NCI-H524 (cell line): ENCODE data around the gene MACROH2A1.

Experiments used
- DNase-seq, 2 experiments: peaks; one replicate each; lab custom pipeline; 2025; lab: John Stamatoyannopoulos, UW

Gene MACROH2A1

DNA sequence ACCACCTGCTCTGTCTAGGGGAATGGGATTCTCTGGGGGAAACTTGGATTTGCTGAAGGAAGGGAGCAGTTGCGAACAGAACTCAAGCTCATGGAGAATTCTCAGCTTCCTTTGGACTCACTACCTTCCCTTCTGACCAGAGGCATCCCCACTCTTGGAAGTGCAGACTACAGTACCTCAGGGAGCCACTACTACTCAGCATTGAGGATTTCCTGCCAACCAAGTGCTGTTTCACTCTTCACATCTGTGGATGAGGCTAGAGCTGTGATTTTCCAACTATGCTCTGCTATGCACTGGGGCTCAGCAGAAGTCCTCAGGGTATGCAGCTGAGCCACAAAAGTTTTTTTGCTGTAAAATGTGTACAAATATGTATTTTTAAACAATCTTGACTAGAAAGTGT, 43.9 kb downstream of the MACROH2A1 start:
- no peak for DNase-seq

- no peak for DNase-seq
Measured at GRCh38 chr5:135353952-135354721, 44.9 kb downstream of the MACROH2A1 start.

DNA sequence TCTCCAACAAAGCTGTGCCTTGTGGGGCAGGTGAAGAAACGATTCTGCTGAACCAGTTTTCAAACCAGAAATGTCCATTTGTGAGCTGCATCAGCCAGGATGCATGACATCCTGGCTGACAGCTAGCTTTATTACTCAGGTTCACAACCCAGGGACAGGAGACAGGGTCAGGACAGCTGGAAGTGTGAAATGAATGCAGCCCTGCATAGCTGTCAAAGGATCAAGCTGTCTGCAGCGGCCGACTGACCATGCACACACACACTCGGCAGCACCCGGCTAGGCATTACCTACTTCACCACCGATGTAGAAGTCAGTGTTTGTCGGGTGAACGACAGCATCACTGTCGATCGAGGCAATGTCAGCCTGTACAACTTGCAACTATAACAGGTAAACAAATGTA, 48.5 kb downstream of the MACROH2A1 start:
- no peak for DNase-seq

GRCh38 chr5:135349886-135350285, 49.1 kb downstream of the MACROH2A1 start:
- no peak for DNase-seq

DNA sequence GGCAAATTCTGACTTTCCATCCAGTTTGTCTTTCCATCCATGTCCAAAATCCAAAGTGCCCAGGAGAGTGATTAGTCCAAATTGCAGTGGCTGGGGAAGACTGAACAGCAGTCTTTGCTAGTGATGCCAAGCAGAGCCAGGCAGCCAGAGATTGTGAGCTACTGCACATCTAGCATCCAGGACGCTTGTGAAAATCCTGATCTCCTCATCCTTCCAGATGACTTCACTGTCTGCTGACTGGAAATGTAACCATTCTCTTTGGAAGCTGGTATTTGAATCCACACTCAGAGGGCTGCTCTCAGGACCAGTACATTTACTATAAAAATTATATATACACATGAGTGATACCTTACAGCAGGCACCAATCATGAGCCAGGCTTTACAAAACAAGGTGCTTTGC, 49.6 kb downstream of the MACROH2A1 start:
- no peak for DNase-seq

- no peak for DNase-seq
Measured at GRCh38 chr5:135348918-135349317, 50.1 kb downstream of the MACROH2A1 start.

DNA sequence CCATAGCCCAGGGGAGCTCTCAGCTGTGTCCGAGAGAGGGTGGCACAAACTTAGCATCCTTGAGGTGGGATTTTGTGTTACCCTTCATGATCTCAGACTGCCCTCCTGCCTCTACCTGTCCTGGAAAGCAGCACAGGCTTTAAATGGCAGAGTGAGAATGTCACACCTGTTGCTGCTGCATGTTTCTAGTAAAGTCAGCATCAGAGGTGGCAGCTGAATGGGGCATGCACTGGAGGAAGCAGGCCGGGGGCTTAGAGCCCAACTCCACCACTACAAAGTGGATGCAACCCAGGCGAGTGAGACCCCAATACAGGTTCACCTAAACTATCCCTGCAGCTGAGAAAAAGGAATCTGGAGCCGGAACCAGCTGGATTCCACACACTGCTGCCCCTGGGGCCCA, 51.6 kb downstream of the MACROH2A1 start:
- no peak for DNase-seq

DNA sequence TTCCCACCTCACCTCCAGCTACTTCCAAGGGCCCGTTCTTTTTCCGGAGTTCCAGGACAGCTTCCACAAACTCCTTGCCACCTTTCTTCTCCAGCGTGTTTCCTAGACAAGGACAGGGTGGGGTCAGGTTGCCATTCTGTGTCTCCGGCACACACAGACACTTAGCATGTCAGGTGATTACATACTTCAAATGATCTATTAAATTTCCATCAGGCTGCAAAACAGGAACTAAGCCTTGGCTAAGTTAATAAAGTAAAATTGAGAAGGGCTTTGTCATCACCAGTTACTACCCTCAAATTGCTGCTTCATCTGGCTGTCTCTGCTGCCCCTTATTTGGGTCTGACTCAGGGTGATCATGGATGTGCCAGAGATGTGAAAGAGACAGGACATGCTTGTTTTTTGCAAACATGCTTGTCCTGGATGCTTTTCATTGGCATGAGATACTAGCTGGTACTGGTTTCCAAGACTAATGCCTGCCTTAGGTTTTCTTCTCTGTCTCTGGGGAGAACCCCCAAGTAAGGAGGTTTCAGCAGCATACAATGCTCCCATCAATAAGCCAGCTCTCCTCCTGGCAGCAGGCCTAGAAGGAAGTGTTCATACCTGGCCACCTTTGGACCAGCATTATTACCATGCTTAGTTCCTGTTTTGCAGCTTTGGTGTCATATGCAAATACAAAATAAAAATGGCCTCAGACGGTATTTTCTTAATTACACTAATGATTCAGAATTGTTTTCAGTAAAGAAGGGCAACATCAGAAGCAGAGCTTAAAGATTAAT, 52.9 kb downstream of the MACROH2A1 start:
- DNase-seq: no peak

GRCh38 chr5:135344349-135344748, 54.7 kb downstream of the MACROH2A1 start:
- DNase-seq: no peak

DNA sequence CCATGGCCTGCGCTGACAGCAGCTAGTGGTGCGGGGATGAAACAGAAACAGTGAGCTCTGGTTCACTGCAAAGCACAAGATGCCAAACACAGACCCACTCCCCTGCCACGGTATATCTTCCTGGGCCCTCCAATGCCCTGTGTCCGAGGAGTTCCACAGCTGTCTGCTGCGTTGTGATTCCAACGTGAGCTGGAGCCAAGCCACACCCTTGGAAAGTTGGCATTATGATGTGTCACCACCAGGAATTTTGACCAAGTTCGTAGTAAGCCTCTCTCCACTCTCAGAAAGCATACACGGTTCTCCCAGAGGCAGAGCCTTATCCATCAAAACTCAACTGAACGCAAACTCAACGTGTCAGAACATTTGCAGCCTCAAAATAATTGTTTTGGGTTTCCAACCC, 55.6 kb downstream of the MACROH2A1 start:
- no peak for DNase-seq

DNA sequence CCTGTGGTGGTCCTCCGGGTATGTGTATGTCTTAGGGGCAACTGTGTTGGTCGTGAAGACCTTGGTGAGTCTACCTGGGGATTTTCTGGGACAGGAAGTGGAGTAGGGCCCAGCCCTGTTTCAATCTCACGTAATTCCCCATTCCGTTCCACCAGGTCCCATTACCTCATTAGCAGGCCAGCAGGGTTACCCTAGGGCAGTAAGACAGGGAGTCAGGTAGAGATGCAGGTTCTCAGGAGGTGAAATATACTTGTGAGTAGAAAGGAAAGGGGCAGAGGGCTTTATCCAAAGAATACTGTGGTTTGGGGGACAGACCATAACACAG, 56.5 kb downstream of the MACROH2A1 start:
- no peak for DNase-seq

GRCh38 chr5:135341696-135342550, 57.1 kb downstream of the MACROH2A1 start:
- DNase-seq: no peak

DNA sequence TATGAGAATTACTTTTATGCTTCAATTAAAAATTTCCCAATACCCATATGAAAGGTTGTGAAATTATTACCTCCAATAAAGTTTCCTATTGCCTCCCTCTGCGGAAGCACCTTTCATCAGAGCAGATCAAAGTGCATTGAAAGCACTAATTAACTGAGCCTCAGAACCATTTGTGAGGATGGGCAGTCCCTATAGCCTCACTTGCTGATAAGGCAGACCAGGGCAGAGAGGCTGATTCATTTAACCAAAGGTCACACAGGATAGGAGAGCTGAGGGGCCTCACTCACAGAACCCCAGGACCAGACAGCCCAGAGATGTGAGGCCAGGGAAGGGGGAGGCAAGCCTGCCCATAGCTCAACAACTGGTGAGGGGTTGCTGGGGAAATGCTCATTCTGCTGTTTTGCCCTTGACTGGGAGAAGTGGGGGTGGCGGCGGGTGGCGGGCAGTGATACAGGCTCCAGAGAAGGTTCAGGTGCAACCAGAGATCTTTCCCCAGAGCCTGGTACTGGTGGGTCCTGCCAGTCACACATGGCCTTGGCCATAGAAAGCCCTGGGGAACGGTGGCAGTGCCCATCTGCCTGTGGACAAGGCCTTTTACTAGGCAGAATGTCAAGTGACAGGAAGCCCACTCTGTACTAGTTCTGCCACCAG, 57.9 kb downstream of the MACROH2A1 start:
- DNase-seq: no peak

DNA sequence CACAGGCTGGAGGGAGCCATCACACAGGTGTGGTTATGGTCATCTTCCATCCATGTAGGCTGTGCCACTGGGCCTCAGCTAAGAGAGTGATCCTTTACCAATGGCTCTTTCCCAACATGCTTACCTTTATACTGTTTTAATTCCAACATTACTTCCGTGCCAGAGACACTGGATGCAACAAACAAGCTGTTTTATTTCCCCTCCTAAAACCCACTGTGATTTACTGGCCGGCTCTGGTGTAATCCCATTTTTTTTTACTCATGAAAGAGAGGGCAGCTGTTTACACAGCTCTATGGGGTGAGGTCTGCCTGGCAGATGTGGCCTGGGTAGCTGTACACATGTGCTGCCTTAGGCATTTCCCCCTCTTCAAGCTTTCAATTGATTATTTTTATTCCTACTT, 58.5 kb downstream of the MACROH2A1 start:
- no peak for DNase-seq

GRCh38 chr5:135339623-135340022, 59.4 kb downstream of the MACROH2A1 start:
- DNase-seq: no peak

GRCh38 chr5:135339189-135339588, 59.8 kb downstream of the MACROH2A1 start:
- DNase-seq: no peak

DNA sequence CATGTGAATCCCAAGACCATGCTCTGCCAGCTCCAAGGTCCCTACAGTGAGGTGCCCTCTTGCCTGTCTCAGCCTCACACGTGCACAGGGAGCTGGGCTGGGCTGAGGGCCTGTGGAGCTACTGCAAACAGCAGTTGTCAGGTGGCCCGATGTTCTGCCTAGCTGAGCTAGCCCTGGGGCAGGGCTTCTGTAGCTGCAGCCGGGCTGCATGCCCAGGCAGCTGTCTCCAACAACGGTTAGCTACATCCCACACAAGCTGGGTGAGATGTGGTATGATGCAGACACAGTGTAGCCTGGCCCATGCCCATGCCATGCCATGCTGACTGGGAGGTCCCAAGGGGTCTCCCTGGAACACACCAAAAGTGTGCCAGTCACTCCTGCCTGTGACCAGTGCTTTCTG, 62.0 kb downstream of the MACROH2A1 start:
- no peak for DNase-seq

DNA sequence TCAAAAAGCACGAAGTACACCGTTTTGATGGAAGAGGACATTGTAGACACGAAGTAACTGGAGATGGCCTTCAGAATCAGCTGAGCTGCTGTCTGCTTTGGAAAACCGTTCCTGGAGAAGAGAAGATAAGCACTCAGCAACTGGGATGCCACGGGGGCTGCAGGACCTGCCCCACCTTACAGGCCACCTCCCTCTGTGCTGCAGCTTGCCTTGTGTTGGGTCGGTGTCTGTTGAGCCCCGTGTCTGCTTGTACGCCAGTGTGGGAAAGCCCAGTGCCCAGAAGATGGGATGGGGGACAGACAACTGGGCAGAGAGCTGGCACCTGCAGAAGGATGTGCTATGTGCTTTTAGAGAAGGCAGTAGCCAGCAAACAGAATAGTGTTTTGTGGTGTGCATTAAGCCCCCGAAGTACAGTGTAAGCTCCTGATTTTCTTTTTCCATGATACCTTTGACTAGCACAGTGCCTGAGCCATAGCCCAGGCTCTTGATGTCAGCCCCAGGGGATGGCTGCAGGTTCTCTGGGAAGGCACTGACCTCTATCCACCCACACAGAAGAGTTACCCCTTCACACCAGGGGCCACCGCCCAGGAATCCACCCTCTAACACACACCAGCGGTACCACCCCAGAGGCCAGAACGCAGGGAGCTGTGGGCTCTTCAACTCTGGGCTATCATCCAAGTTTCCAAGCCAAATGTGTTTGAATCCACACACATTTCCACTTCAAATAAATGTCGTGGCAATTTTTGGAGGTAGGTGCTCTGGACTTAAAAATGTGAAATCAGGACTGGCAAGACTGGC, 63.8 kb downstream of the MACROH2A1 start:
- no peak for DNase-seq

DNA sequence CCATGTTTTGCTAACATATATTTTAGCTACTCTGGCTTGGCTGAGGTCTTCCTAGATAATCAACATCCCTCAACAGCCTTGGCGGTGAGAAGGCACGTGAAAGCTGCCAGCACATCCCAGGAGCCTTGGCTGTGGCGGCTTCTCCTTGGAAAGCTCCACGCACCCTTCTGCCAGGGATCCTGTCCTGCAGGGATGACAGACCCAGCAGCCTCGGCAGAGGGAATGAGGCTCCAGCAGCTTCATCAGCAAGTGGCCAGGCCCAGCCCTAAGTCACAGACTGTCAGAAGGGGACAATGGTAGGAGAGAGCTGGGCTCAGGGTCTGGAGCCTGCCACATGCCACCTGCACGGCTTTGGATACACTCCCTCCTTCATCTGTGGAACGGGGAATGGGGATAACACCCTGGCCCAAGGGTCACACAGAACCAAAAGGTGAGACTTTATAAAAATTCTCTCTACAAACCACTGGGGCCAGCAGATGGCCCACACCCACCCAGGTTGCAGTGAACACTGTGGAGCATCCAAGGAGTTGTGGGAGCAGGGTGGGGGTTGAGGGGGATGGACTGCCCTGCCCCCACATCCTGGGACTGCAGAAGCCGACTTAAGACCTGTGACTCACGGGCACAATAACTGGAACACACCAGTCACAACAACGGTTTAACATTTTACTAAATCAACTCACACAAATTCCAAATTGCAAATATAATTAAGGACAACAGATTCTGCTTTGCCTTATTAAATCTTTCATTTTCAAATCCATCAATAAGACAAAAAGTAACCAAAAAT, 65.1 kb downstream of the MACROH2A1 start:
- no peak for DNase-seq

DNA sequence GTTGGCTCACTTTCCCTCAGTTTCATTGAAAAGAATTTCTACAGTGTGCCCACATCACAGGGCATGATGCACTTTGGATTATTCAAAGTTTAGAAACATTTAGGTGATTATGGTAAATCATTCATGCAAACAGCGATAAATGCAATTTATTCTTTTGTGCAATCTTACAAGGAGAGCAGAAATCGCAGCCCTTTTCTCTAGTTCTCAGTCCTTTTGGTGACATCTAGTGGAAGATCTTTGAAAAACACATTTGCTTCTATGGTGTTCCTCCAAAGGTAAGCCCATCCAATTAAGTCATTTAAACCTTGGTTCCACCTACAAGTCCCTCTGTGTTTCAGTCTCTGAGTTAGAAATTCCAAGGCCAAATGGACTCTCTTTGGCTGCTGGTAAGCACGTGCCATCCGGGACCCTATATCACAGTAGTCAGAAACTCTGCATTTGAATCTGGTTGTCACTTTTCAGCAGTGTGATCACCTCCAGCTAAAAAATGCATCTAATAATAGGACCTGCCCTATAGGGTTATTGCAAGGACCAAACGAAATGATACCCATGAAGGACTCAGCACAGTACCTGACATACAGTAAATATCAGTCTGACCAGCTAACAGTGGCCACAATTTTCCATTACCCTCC, 66.4 kb downstream of the MACROH2A1 start:
- peak; percentile 49 to 78 for DNase-seq
